Neural crest cell (in vitro differentiated cells): ENCODE measurements around the gene PPP2R2D. TPM values are rescaled to one million over a fixed set of nuclear protein-coding genes. Genes with fewer than 3 reads are reported as not detected.

Experiments
- DNase-seq: peaks from one replicate; pipeline ENCODE4 v3.0.0; 2021; ENCODE audit warnings: low read depth, mixed read lengths, low spot score
- H3K27ac Mint-ChIP-seq: one replicate; pipeline ENCODE4 v1.8.0; 2021; ENCODE audit warnings: mild to moderate bottlenecking, mixed read lengths; ENCODE audit not compliant: unreplicated experiment
- H3K27me3 Mint-ChIP-seq: 2 replicates; pipeline ENCODE4 v1.8.0; 2021; ENCODE audit warnings: low read depth, mild to moderate bottlenecking, mixed read lengths
- H3K36me3 Mint-ChIP-seq: 2 replicates; pipeline ENCODE4 v1.8.0; 2021; ENCODE audit warnings: low read depth, mild to moderate bottlenecking, mixed read lengths
- H3K4me1 Mint-ChIP-seq: 2 replicates; pipeline ENCODE4 v1.8.0; 2021; ENCODE audit warnings: mixed read lengths
- H3K4me3 Mint-ChIP-seq: one replicate; pipeline ENCODE4 v1.8.0; 2021; ENCODE audit warnings: mild to moderate bottlenecking, mixed read lengths
- H3K9me3 Mint-ChIP-seq: 2 replicates; pipeline ENCODE4 v1.8.0; 2021; ENCODE audit warnings: mixed read lengths
- CTCF ChIP-seq: fragments of 200-600 bp; sonication (generic); conservative IDR thresholded peaks from 2 replicates; pipeline ENCODE4 v1.5.0; 2021; ENCODE audit warnings: antibody characterized with exemption, mild to moderate bottlenecking
- total RNA-seq: library from RNA; stranded (reverse); gene quantifications from 2 replicates; pipeline ENCODE4 v1.2.1, GENCODE V29; 2021

PPP2R2D gene
- total RNA-seq, 1 donor from 2014 or later = 39.3 TPM

- H3K4me3 Mint-ChIP-seq = no peak overlapping the region
- H3K4me1 Mint-ChIP-seq = peaks cover 22% of the 10 kb centered on the region
- peak overlapping the region; percentile 63 for H3K27ac Mint-ChIP-seq
- H3K9me3 Mint-ChIP-seq = no peaks in the 10 kb centered on the region
- H3K27me3 Mint-ChIP-seq = no peaks in the 10 kb centered on the region
- no peaks in the 10 kb centered on the region for H3K36me3 Mint-ChIP-seq
- TF ChIP-seq CTCF = no peak
- no peak for DNase-seq
Measured at GRCh38 chr10:132001238-132001972, 100.6 kb downstream of the PPP2R2D start.

- H3K9me3 Mint-ChIP-seq = no peaks in the 10 kb centered on the region
- no peak overlapping the region for H3K4me3 Mint-ChIP-seq
- peaks cover 3% of the 10 kb centered on the region for H3K27me3 Mint-ChIP-seq
- no peak for DNase-seq
- H3K27ac Mint-ChIP-seq = no peak overlapping the region
- no peak for TF ChIP-seq CTCF
- peaks cover 18% of the 10 kb centered on the region for H3K4me1 Mint-ChIP-seq
- no peaks in the 10 kb centered on the region for H3K36me3 Mint-ChIP-seq
Measured at GRCh38 chr10:132002004-132002403, 101.2 kb downstream of the PPP2R2D start.

- no peak overlapping the region for H3K4me3 Mint-ChIP-seq
- no peak for TF ChIP-seq CTCF
- H3K36me3 Mint-ChIP-seq = no peaks in the 10 kb centered on the region
- DNase-seq = no peak
- peak overlapping the region; percentile 43 for H3K27ac Mint-ChIP-seq
- peaks cover 5% of the 10 kb centered on the region for H3K4me1 Mint-ChIP-seq
- H3K27me3 Mint-ChIP-seq = peaks cover 3% of the 10 kb centered on the region
- H3K9me3 Mint-ChIP-seq = no peaks in the 10 kb centered on the region
Measured at GRCh38 chr10:132003282-132003924, 102.6 kb downstream of the PPP2R2D start.

- peaks cover 3% of the 10 kb centered on the region for H3K27me3 Mint-ChIP-seq
- TF ChIP-seq CTCF = no peak
- no peak overlapping the region for H3K4me3 Mint-ChIP-seq
- H3K9me3 Mint-ChIP-seq = no peaks in the 10 kb centered on the region
- peaks cover 5% of the 10 kb centered on the region for H3K4me1 Mint-ChIP-seq
- H3K36me3 Mint-ChIP-seq = no peaks in the 10 kb centered on the region
- no peak for DNase-seq
- no peak overlapping the region for H3K27ac Mint-ChIP-seq
Measured at GRCh38 chr10:132004052-132004451, 103.2 kb downstream of the PPP2R2D start.

- no peak for TF ChIP-seq CTCF
- peaks cover 5% of the 10 kb centered on the region for H3K4me1 Mint-ChIP-seq
Measured at GRCh38 chr10:132005147-132005546, 104.3 kb downstream of the PPP2R2D start.

More at GRCh38 chr10:132005147-132005546, 104.3 kb downstream of the PPP2R2D start:
- Mint-ChIP-seq H3K27ac (no peak overlapping the region), H3K36me3 (no peaks in the 10 kb centered on the region), H3K4me3 (no peak overlapping the region), H3K27me3 (peaks cover 3% of the 10 kb centered on the region), H3K9me3 (no peaks in the 10 kb centered on the region)
- no peak for DNase-seq
